GM23338 (cell line): Measurements from ENCODE around the gene HSPA12A. TPM values are rescaled to one million over a fixed set of nuclear protein-coding genes. Genes with fewer than 3 reads are reported as not detected.

Experiments used
- ATAC-seq: fragments of 200-7000 bp; cut with Tn5 transposase; 3 replicates; pipeline ENCODE4 v1.9.1; 2020
- DNase-seq: peaks from one replicate; pipeline ENCODE4 v3.0.0-alpha.2; 2015; ENCODE audit warnings: low spot score
- H2AFZ ChIP-seq: fragments of 200-600 bp; sonication (generic); 2 replicates; pipeline ENCODE4 v1.8.0; 2016; ENCODE audit warnings: antibody characterized with exemption, mild to moderate bottlenecking, moderate library complexity
- H3F3A ChIP-seq: fragments of 200-600 bp; sonication (generic); replicated peaks from 2 replicates; pipeline ENCODE4 v1.8.0; 2017; ENCODE audit warnings: antibody characterized with exemption, mixed run types, low read depth
- H3K27ac ChIP-seq: fragments of 200-600 bp; sonication (generic); 2 replicates; pipeline ENCODE4 v1.6.1; 2016; ENCODE audit warnings: low read depth
- H3K27me3 ChIP-seq: fragments of 200-600 bp; sonication (generic); 2 replicates; pipeline ENCODE4 v1.8.0; 2016; ENCODE audit warnings: mild to moderate bottlenecking, mixed run types, moderate library complexity; ENCODE audit not compliant: insufficient read depth
- H3K36me3 ChIP-seq: fragments of 200-600 bp; sonication (generic); 2 replicates; pipeline ENCODE4 v1.8.0; 2016; ENCODE audit warnings: mild to moderate bottlenecking; ENCODE audit not compliant: insufficient read depth
- H3K4me1 ChIP-seq: fragments of 200-600 bp; sonication (generic); 2 replicates; pipeline ENCODE4 v1.8.0; 2016; ENCODE audit warnings: mild to moderate bottlenecking, moderate library complexity; ENCODE audit not compliant: insufficient read depth
- H3K4me2 ChIP-seq: fragments of 200-600 bp; sonication (generic); 2 replicates; pipeline ENCODE4 v1.7.1; 2017; ENCODE audit warnings: mixed run types
- H3K4me3 ChIP-seq: fragments of 200-600 bp; sonication (generic); 2 replicates; pipeline ENCODE4 v1.6.1; 2016; ENCODE audit warnings: mixed run types
- H3K79me2 ChIP-seq: fragments of 200-600 bp; sonication (generic); replicated peaks from 2 replicates; pipeline ENCODE4 v1.8.0; 2017; ENCODE audit warnings: mild to moderate bottlenecking; ENCODE audit not compliant: insufficient read depth
- H3K9me2 ChIP-seq: fragments of 200-600 bp; sonication (generic); 2 replicates; pipeline ENCODE4 v1.8.0; 2017; ENCODE audit not compliant: insufficient read depth
- H4K20me1 ChIP-seq: fragments of 200-600 bp; sonication (generic); replicated peaks from 2 replicates; pipeline ENCODE4 v1.8.0; 2017; ENCODE audit warnings: mild to moderate bottlenecking; ENCODE audit not compliant: insufficient read depth
- H3K27ac Mint-ChIP-seq: 2 replicates; pipeline ENCODE4 v1.8.0; 2020; ENCODE audit warnings: inconsistent platforms, mild to moderate bottlenecking, moderate library complexity, mixed read lengths
- H3K27me3 Mint-ChIP-seq: 3 replicates; pipeline ENCODE4 v1.8.0; 2022; ENCODE audit warnings: low read depth, mild to moderate bottlenecking, moderate library complexity, mixed read lengths, inconsistent platforms; ENCODE audit not compliant: insufficient read depth, poor library complexity
- H3K36me3 Mint-ChIP-seq: 3 replicates; pipeline ENCODE4 v1.8.0; 2021; ENCODE audit warnings: low read depth, mild to moderate bottlenecking, inconsistent platforms, moderate library complexity, mixed read lengths
- H3K4me1 Mint-ChIP-seq: 3 replicates; pipeline ENCODE4 v1.8.0; 2020; ENCODE audit warnings: mild to moderate bottlenecking, inconsistent platforms, mixed read lengths
- H3K4me3 Mint-ChIP-seq: 3 replicates; pipeline ENCODE4 v1.8.0; 2021; ENCODE audit warnings: moderate library complexity, mild to moderate bottlenecking, inconsistent platforms, mixed read lengths
- H3K9me3 Mint-ChIP-seq: 3 replicates; pipeline ENCODE4 v1.8.0; 2020; ENCODE audit warnings: moderate library complexity, mild to moderate bottlenecking, inconsistent platforms, mixed read lengths
- CREB1 ChIP-seq: fragments of 250-450 bp; sonication (Bioruptor Pico); IDR thresholded peaks from 2 replicates; pipeline ENCODE4 v1.5.0; 2020; ENCODE audit warnings: low read depth, mild to moderate bottlenecking, moderate library complexity
- ETS1 ChIP-seq: IDR thresholded peaks from 2 replicates; pipeline ENCODE4 v1.6.1; 2016; ENCODE audit warnings: antibody characterized with exemption
- EZH2phosphoT487 ChIP-seq: fragments of 200-600 bp; sonication (generic); IDR thresholded peaks from one replicate; pipeline ENCODE4 v1.8.1; 2018; ENCODE audit warnings: antibody characterized with exemption; ENCODE audit not compliant: unreplicated experiment
- JUNB ChIP-seq: IDR thresholded peaks from one replicate; pipeline ENCODE4 v1.6.1; 2016; ENCODE audit warnings: antibody characterized with exemption; ENCODE audit not compliant: unreplicated experiment
- NANOG ChIP-seq: IDR thresholded peaks from 2 replicates; pipeline ENCODE4 v1.6.1; 2016; ENCODE audit warnings: antibody characterized with exemption, borderline replicate concordance
- POLR2AphosphoS5 ChIP-seq: IDR thresholded peaks from 2 replicates; pipeline ENCODE4 v1.6.1; 2016; ENCODE audit warnings: antibody characterized with exemption, low read depth
- ZNF114 ChIP-seq: fragments of 250-450 bp; sonication (Bioruptor Pico); IDR thresholded peaks from 2 replicates; pipeline ENCODE4 v1.5.0; 2020; ENCODE audit warnings: mild to moderate bottlenecking, moderate library complexity
- ZNF331 ChIP-seq: fragments of 250-450 bp; sonication (Bioruptor Pico); IDR thresholded peaks from 2 replicates; pipeline ENCODE4 v1.5.0; 2020; ENCODE audit warnings: low read depth, mild to moderate bottlenecking, moderate library complexity
- polyA plus RNA-seq: library from polyadenylated mRNA; unstranded; fragments of >200 nt; fragmentation: Nextera tagmentation; extraction: Ambion mirVana; gene quantifications from 2 replicates; pipeline ENCODE4 v1.2.1, GENCODE V29; 2016
- total RNA-seq: library from RNA; depleted of rRNA; stranded (reverse); fragments of >200 nt; shearing (Covaris generic); gene quantifications from 2 replicates; pipeline ENCODE4 v1.2.3, GENCODE V29; 2014
- TF ChIP-seq, protein P1 (sequence below): IDR thresholded peaks from one replicate; pipeline ENCODE4 v1.6.1; 2018; ENCODE audit warnings: antibody characterized with exemption; ENCODE audit not compliant: unreplicated experiment
- TF ChIP-seq, protein P2 (sequence below), 2 experiments: fragments of 200-600 bp in 1 of 2; sonication (generic) in 1 of 2; conservative IDR thresholded peaks; 2 replicates each; pipeline versions ENCODE4 v1.5.1 to v1.6.1; 2016 to 2017; ENCODE audit warnings: antibody characterized with exemption in 2 of 2, low read depth in 2 of 2, mild to moderate bottlenecking in 2 of 2, moderate library complexity in 1 of 2

The HSPA12A gene
- total and polyA plus RNA-seq, 2 experiments from 2014 or later: 4.4 to 6.3 TPM

- TF ChIP-seq, protein P1, sequence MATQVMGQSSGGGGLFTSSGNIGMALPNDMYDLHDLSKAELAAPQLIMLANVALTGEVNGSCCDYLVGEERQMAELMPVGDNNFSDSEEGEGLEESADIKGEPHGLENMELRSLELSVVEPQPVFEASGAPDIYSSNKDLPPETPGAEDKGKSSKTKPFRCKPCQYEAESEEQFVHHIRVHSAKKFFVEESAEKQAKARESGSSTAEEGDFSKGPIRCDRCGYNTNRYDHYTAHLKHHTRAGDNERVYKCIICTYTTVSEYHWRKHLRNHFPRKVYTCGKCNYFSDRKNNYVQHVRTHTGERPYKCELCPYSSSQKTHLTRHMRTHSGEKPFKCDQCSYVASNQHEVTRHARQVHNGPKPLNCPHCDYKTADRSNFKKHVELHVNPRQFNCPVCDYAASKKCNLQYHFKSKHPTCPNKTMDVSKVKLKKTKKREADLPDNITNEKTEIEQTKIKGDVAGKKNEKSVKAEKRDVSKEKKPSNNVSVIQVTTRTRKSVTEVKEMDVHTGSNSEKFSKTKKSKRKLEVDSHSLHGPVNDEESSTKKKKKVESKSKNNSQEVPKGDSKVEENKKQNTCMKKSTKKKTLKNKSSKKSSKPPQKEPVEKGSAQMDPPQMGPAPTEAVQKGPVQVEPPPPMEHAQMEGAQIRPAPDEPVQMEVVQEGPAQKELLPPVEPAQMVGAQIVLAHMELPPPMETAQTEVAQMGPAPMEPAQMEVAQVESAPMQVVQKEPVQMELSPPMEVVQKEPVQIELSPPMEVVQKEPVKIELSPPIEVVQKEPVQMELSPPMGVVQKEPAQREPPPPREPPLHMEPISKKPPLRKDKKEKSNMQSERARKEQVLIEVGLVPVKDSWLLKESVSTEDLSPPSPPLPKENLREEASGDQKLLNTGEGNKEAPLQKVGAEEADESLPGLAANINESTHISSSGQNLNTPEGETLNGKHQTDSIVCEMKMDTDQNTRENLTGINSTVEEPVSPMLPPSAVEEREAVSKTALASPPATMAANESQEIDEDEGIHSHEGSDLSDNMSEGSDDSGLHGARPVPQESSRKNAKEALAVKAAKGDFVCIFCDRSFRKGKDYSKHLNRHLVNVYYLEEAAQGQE: no peak
- TF ChIP-seq ZNF114 (CRISPR knock-in tag): no peak
- TF ChIP-seq EZH2phosphoT487: no peak
Measured at GRCh38 chr10:116669080-116669479, 73.3 kb downstream of the HSPA12A start (continued).

GRCh38 chr10:116668446-116668845 is 73.9 kb downstream of the HSPA12A start:
- Histone ChIP-seq H3K36me3 (peaks cover 3% of the 10 kb centered on the region; the same call in 1 of the 2 replicates), H3K9me2 (no peaks in the 10 kb centered on the region), H3K79me2 (peaks cover 6% of the 10 kb centered on the region), H3K27ac (no peak overlapping the region), H3K27me3 (no peaks in the 10 kb centered on the region), H2AFZ (no peak overlapping the region), H3K4me2 (no peak overlapping the region), H3K4me3 (no peak overlapping the region), H3F3A (no peaks in the 10 kb centered on the region), H3K4me1 (peaks cover 21% of the 10 kb centered on the region), H4K20me1 (no peaks in the 10 kb centered on the region; the same call in 1 of the 2 replicates)
- ATAC-seq (no peak), DNase-seq (no peak)
- Mint-ChIP-seq H3K4me1 (peaks cover 26% of the 10 kb centered on the region), H3K9me3 (no peaks in the 10 kb centered on the region), H3K27ac (peak overlapping the region; percentile 55; the same call in 1 of the 2 replicates), H3K36me3 (peaks cover 30% of the 10 kb centered on the region), H3K4me3 (peak overlapping the region; percentile 74; the same call in 2 of the 3 replicates), H3K27me3 (peaks cover 2% of the 10 kb centered on the region)
- TF ChIP-seq, protein P1: no peak
- TF ChIP-seq ZNF331 (CRISPR knock-in tag) (no peak), ZNF114 (CRISPR knock-in tag) (no peak), NANOG (no peak), EZH2phosphoT487 (no peak), JUNB (no peak), ETS1 (no peak), CREB1 (CRISPR knock-in tag) (no peak), POLR2AphosphoS5 (no peak)
- TF ChIP-seq, protein P2, sequence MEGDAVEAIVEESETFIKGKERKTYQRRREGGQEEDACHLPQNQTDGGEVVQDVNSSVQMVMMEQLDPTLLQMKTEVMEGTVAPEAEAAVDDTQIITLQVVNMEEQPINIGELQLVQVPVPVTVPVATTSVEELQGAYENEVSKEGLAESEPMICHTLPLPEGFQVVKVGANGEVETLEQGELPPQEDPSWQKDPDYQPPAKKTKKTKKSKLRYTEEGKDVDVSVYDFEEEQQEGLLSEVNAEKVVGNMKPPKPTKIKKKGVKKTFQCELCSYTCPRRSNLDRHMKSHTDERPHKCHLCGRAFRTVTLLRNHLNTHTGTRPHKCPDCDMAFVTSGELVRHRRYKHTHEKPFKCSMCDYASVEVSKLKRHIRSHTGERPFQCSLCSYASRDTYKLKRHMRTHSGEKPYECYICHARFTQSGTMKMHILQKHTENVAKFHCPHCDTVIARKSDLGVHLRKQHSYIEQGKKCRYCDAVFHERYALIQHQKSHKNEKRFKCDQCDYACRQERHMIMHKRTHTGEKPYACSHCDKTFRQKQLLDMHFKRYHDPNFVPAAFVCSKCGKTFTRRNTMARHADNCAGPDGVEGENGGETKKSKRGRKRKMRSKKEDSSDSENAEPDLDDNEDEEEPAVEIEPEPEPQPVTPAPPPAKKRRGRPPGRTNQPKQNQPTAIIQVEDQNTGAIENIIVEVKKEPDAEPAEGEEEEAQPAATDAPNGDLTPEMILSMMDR (conservative IDR thresholded peaks at IDR 0.05; ENCODE audit: low read depth in 2 of 2): no peak
